Measurements from ENCODE around the gene PIEZO1.
A peak's percentile ranks its signal among the peaks of the same experiment; 100 is the strongest.
"Not testable (repeated sequence)": the region's sequence is repeated elsewhere in the genome, so short reads cannot be mapped to it uniquely, and the experiment has no call there.

Gene PIEZO1

GRCh38 chr16:88785106-88785924, at the start of gene PIEZO1:
TSS of gene PIEZO1 (minus strand) at chr16:88785220. CDS start at chr16:88784964, 256 bp downstream.
- DNase-seq (ENCODE audit: low read depth): peak; percentile 48

GRCh38 chr16:88834670-88835069, 49.6 kb upstream of the PIEZO1 start:
- DNase-seq (ENCODE audit: low read depth): no peak

GRCh38 chr16:88833086-88833485, 48.1 kb upstream of the PIEZO1 start:
- DNase-seq (ENCODE audit: low read depth): no peak

- no peak for DNase-seq (ENCODE audit: low read depth)
Observed at GRCh38 chr16:88831838-88832237, 46.8 kb upstream of the PIEZO1 start.

GRCh38 chr16:88830783-88831182, 45.8 kb upstream of the PIEZO1 start:
- DNase-seq (ENCODE audit: low read depth): no peak

GRCh38 chr16:88830258-88830657, 45.2 kb upstream of the PIEZO1 start:
- peak; percentile 15 for DNase-seq (ENCODE audit: low read depth)

GRCh38 chr16:88828711-88829110, 43.7 kb upstream of the PIEZO1 start:
- DNase-seq (ENCODE audit: low read depth): no peak

- DNase-seq (ENCODE audit: low read depth): no peak
Observed at GRCh38 chr16:88827727-88828126, 42.7 kb upstream of the PIEZO1 start.

GRCh38 chr16:88826070-88826840, 41.2 kb upstream of the PIEZO1 start:
- DNase-seq (ENCODE audit: low read depth): no peak

- DNase-seq (ENCODE audit: low read depth): no peak
Observed at GRCh38 chr16:88825146-88825545, 40.1 kb upstream of the PIEZO1 start.

GRCh38 chr16:88824256-88825077, 39.4 kb upstream of the PIEZO1 start:
- no peak for DNase-seq (ENCODE audit: low read depth)

GRCh38 chr16:88823646-88824045, 38.6 kb upstream of the PIEZO1 start:
- not testable (repeated sequence) for DNase-seq (ENCODE audit: low read depth)

GRCh38 chr16:88822281-88823040, 37.4 kb upstream of the PIEZO1 start:
- no peak for DNase-seq (ENCODE audit: low read depth)

- no peak for DNase-seq (ENCODE audit: low read depth)
Observed at GRCh38 chr16:88821168-88821850, 36.3 kb upstream of the PIEZO1 start.

GRCh38 chr16:88820385-88821025, 35.5 kb upstream of the PIEZO1 start:
- no peak for DNase-seq (ENCODE audit: low read depth)

- no peak for DNase-seq (ENCODE audit: low read depth)
Observed at GRCh38 chr16:88819126-88819525, 34.1 kb upstream of the PIEZO1 start.

GRCh38 chr16:88818575-88818874, 33.5 kb upstream of the PIEZO1 start:
- no peak for DNase-seq (ENCODE audit: low read depth)

GRCh38 chr16:88817785-88818574, 33.0 kb upstream of the PIEZO1 start:
- DNase-seq (ENCODE audit: low read depth): no peak

- no peak for DNase-seq (ENCODE audit: low read depth)
Observed at GRCh38 chr16:88816736-88817535, 31.9 kb upstream of the PIEZO1 start.
